ENCODE data around the gene TENM4.

The TENM4 gene

GRCh38 chr11:79390477-79390876 is 50.4 kb downstream of the TENM4 start:
- TF ChIP-seq JUND (IDR thresholded peaks at IDR 0.05; ENCODE audit: low read depth) = no peak
- DNase-seq (ENCODE audit: low read depth in 1 of 2, low spot score in 1 of 2) = no peak
- in situ Hi-C loops (cut with HindIII; ENCODE audit: low pct_unique_long_range_greater_than_20kb, low sequenced_read_pairs) = no loop called here

GRCh38 chr11:79388201-79388600 is 52.6 kb downstream of the TENM4 start:
- no peak for TF ChIP-seq JUND (IDR thresholded peaks at IDR 0.05; ENCODE audit: low read depth)
- no peak for DNase-seq (ENCODE audit: low read depth in 1 of 2, low spot score in 1 of 2)
- in situ Hi-C loops (cut with HindIII; ENCODE audit: low pct_unique_long_range_greater_than_20kb, low sequenced_read_pairs) = no loop called here

- DNase-seq (ENCODE audit: low read depth in 1 of 2, low spot score in 1 of 2) = no peak
- no peak for TF ChIP-seq JUND (IDR thresholded peaks at IDR 0.05; ENCODE audit: low read depth)
- in situ Hi-C loops (cut with HindIII; ENCODE audit: low pct_unique_long_range_greater_than_20kb, low sequenced_read_pairs) = no loop called here
These were observed 57.0 kb downstream of the TENM4 start for GRCh38 chr11:79383874-79384273.

- DNase-seq (ENCODE audit: low read depth in 1 of 2, low spot score in 1 of 2) = no peak
- in situ Hi-C loops (cut with HindIII; ENCODE audit: low pct_unique_long_range_greater_than_20kb, low sequenced_read_pairs) = no loop called here
- TF ChIP-seq JUND (IDR thresholded peaks at IDR 0.05; ENCODE audit: low read depth) = no peak
These were observed 58.4 kb downstream of the TENM4 start for GRCh38 chr11:79382301-79383050.

GRCh38 chr11:79381036-79381435 is 59.8 kb downstream of the TENM4 start:
- no peak for TF ChIP-seq JUND (IDR thresholded peaks at IDR 0.05; ENCODE audit: low read depth)
- in situ Hi-C loops (cut with HindIII; ENCODE audit: low pct_unique_long_range_greater_than_20kb, low sequenced_read_pairs) = no loop called here
- DNase-seq (ENCODE audit: low read depth in 1 of 2, low spot score in 1 of 2) = no peak

- in situ Hi-C loops (cut with HindIII; ENCODE audit: low pct_unique_long_range_greater_than_20kb, low sequenced_read_pairs) = no loop called here
- TF ChIP-seq JUND (IDR thresholded peaks at IDR 0.05; ENCODE audit: low read depth) = no peak
- DNase-seq (ENCODE audit: low read depth in 1 of 2, low spot score in 1 of 2) = no peak
These were observed 63.4 kb downstream of the TENM4 start for GRCh38 chr11:79377406-79377805.

GRCh38 chr11:79375818-79376550 is 64.8 kb downstream of the TENM4 start:
- in situ Hi-C loops (cut with HindIII; ENCODE audit: low pct_unique_long_range_greater_than_20kb, low sequenced_read_pairs) = no loop called here
- no peak for DNase-seq (ENCODE audit: low read depth in 1 of 2, low spot score in 1 of 2)
- no peak for TF ChIP-seq JUND (IDR thresholded peaks at IDR 0.05; ENCODE audit: low read depth)

GRCh38 chr11:79374727-79375126 is 66.1 kb downstream of the TENM4 start:
- TF ChIP-seq JUND (IDR thresholded peaks at IDR 0.05; ENCODE audit: low read depth) = no peak
- in situ Hi-C loops (cut with HindIII; ENCODE audit: low pct_unique_long_range_greater_than_20kb, low sequenced_read_pairs) = no loop called here
- DNase-seq (ENCODE audit: low read depth in 1 of 2, low spot score in 1 of 2) = no peak

- no peak for DNase-seq (ENCODE audit: low read depth in 1 of 2, low spot score in 1 of 2)
- no peak for TF ChIP-seq JUND (IDR thresholded peaks at IDR 0.05; ENCODE audit: low read depth)
- in situ Hi-C loops (cut with HindIII; ENCODE audit: low pct_unique_long_range_greater_than_20kb, low sequenced_read_pairs) = no loop called here
These were observed 69.1 kb downstream of the TENM4 start for GRCh38 chr11:79371724-79372123.

GRCh38 chr11:79371152-79371551 is 69.7 kb downstream of the TENM4 start:
- TF ChIP-seq JUND (IDR thresholded peaks at IDR 0.05; ENCODE audit: low read depth) = no peak

GRCh38 chr11:79369055-79369454 is 71.8 kb downstream of the TENM4 start:
- no peak for DNase-seq (ENCODE audit: low read depth in 1 of 2, low spot score in 1 of 2)
- TF ChIP-seq JUND (IDR thresholded peaks at IDR 0.05; ENCODE audit: low read depth) = no peak
- in situ Hi-C loops (cut with HindIII; ENCODE audit: low pct_unique_long_range_greater_than_20kb, low sequenced_read_pairs) = no loop called here

More at GRCh38 chr11:79371152-79371551, 69.7 kb downstream of the TENM4 start:
- in situ Hi-C loops (cut with HindIII; ENCODE audit: low pct_unique_long_range_greater_than_20kb, low sequenced_read_pairs) = no loop called here
- DNase-seq (ENCODE audit: low read depth in 1 of 2, low spot score in 1 of 2) = no peak

- no peak for DNase-seq (ENCODE audit: low read depth in 1 of 2, low spot score in 1 of 2)
- no peak for TF ChIP-seq JUND (IDR thresholded peaks at IDR 0.05; ENCODE audit: low read depth)
- in situ Hi-C loops (cut with HindIII; ENCODE audit: low pct_unique_long_range_greater_than_20kb, low sequenced_read_pairs) = no loop called here
These were observed 73.0 kb downstream of the TENM4 start for GRCh38 chr11:79367844-79368243.

- DNase-seq (ENCODE audit: low read depth in 1 of 2, low spot score in 1 of 2) = no peak
- TF ChIP-seq JUND (IDR thresholded peaks at IDR 0.05; ENCODE audit: low read depth) = no peak
- in situ Hi-C loops (cut with HindIII; ENCODE audit: low pct_unique_long_range_greater_than_20kb, low sequenced_read_pairs) = no loop called here
These were observed 74.6 kb downstream of the TENM4 start for GRCh38 chr11:79366218-79366617.

All from T47D (cell line).